Measurements from ENCODE around the gene SDHC.

- TF ChIP-seq CTCF (IDR thresholded peaks at IDR 0.05; ENCODE audit: poor library complexity) (no peak), EZH2 (IDR thresholded peaks at IDR 0.05; ENCODE audit: borderline replicate concordance) (no peak)
Measured at GRCh38 chr1:161388639-161389038, 74.5 kb downstream of the SDHC start.
